ENCODE data around the gene RPSA. TPM values are rescaled to one million over a fixed set of nuclear protein-coding genes. Genes with fewer than 3 reads are reported as not detected.
A peak's percentile ranks its signal among the peaks of the same experiment; 100 is the strongest.

The RPSA gene
- total RNA-seq, 4 donors from 2014 or later, result 637 to 1,292 (median 907) TPM

DNA sequence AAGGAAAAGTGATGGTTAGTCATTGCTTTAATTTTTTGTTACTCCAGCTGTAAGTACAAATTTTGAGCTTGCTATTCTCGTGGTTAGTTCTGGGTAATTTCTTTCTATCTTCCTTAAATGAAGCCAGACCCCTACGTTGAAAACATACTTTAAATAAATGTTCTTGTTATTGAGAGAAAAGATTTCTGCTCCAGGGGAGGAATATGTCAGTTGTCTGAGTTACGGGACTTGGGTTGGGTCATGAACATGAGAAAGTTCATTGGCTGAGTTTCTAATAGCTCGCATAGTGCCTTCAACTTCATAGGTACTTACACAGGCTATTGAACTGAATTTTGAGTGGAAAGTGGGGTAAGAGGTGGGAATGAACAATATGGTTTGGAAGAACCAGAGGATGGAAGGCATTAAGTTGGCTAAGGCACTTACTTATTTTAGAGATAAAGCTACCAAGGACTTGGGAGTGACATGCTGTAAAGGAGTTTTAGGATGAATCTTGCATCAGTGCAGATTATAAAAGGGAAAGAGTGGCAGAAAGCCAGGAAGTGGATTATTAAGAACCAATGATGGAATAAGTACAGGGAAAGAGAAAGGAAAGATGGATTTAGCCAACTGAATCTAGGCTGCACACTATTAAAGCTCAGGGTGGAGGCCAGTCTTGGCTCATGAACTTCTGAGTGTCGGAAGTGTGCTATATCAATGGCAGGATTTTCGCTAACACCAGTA is 1.4 kb downstream of the RPSA start:
- Histone ChIP-seq H3K27me3 (no peaks in the 10 kb centered on the region), H3K27ac (peak overlapping the region in 1 of 4 donors; percentile 88), H3K4me3 (peak overlapping the region in 1 of 2 donors; percentile 79), H3K36me3 (peaks cover 0 to 50% of the 10 kb centered on the region in 2 donors), H3K9me3 (no peaks in the 10 kb centered on the region), H3K4me1 (peaks cover 0 to 48% (median 13%) of the 10 kb centered on the region in 3 donors)
- TF ChIP-seq POLR2A (IDR thresholded peaks at IDR 0.05), result no peak
- TF ChIP-seq EP300 (IDR thresholded peaks at IDR 0.05), result no peak
- TF ChIP-seq, protein P1, sequence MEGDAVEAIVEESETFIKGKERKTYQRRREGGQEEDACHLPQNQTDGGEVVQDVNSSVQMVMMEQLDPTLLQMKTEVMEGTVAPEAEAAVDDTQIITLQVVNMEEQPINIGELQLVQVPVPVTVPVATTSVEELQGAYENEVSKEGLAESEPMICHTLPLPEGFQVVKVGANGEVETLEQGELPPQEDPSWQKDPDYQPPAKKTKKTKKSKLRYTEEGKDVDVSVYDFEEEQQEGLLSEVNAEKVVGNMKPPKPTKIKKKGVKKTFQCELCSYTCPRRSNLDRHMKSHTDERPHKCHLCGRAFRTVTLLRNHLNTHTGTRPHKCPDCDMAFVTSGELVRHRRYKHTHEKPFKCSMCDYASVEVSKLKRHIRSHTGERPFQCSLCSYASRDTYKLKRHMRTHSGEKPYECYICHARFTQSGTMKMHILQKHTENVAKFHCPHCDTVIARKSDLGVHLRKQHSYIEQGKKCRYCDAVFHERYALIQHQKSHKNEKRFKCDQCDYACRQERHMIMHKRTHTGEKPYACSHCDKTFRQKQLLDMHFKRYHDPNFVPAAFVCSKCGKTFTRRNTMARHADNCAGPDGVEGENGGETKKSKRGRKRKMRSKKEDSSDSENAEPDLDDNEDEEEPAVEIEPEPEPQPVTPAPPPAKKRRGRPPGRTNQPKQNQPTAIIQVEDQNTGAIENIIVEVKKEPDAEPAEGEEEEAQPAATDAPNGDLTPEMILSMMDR (IDR thresholded peaks at IDR 0.05), result no peak
- no peak for TF ChIP-seq POLR2AphosphoS5 (IDR thresholded peaks at IDR 0.05)
- ATAC-seq, result no peak
- 66 to 67% methylated on average over 5 to 6 of the region's 6 CpGs for WGBS, 2 donors (ENCODE audit: low coverage in 1 of 2)

DNA sequence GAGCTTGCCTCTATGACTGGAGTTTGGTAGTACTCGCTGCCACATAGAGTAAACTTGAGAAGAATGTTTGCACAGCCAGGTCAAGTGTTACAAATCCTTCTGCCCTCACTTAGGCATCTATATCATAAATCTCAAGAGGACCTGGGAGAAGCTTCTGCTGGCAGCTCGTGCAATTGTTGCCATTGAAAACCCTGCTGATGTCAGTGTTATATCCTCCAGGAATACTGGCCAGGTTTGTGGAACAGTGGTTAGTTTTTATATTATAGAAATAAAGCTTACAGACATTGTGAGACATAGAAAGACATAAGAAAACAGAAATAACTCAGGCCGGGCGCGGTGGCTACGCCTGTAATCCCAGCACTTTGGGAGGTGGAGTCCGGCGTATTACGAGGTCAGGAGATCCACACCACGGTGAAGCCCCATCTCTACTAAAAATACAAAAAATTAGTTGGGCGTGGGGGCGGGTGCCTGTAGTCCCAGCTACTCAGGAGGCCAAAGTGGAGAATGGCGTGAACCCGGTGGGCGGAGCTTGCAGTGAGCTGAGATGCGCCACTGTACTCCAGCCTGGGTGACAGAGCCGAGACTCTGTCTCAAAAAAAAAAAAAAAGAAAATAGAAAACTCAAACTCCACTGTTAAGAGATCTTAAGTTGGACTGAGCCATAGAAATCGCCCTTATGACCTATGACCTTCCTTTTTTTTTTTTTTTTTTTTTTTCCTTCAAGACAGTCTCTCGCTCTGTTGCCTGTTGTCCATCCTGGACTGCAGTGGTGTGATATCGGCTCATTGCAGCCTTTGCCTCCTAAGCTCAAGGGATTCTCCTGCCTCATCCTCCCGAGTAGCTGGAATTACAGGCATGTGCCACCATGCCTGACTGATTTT is 2.2 kb downstream of the RPSA start:
- Histone ChIP-seq H3K36me3 (peaks cover 0 to 58% of the 10 kb centered on the region in 2 donors), H3K27me3 (no peaks in the 10 kb centered on the region), H3K27ac (peak overlapping the region in 1 of 4 donors; percentile 88), H3K4me3 (no peak overlapping the region), H3K4me1 (peaks cover 0 to 48% (median 13%) of the 10 kb centered on the region in 3 donors), H3K9me3 (no peaks in the 10 kb centered on the region)
- TF ChIP-seq, protein P1 (IDR thresholded peaks at IDR 0.05), result no peak
- TF ChIP-seq POLR2AphosphoS5 (IDR thresholded peaks at IDR 0.05) (no peak), POLR2A (IDR thresholded peaks at IDR 0.05) (no peak), EP300 (IDR thresholded peaks at IDR 0.05) (no peak)
- no peak for ATAC-seq
- WGBS, 2 donors (ENCODE audit: low coverage in 1 of 2), result 58 to 75% methylated on average over 7 to 19 of the region's 21 CpGs

DNA sequence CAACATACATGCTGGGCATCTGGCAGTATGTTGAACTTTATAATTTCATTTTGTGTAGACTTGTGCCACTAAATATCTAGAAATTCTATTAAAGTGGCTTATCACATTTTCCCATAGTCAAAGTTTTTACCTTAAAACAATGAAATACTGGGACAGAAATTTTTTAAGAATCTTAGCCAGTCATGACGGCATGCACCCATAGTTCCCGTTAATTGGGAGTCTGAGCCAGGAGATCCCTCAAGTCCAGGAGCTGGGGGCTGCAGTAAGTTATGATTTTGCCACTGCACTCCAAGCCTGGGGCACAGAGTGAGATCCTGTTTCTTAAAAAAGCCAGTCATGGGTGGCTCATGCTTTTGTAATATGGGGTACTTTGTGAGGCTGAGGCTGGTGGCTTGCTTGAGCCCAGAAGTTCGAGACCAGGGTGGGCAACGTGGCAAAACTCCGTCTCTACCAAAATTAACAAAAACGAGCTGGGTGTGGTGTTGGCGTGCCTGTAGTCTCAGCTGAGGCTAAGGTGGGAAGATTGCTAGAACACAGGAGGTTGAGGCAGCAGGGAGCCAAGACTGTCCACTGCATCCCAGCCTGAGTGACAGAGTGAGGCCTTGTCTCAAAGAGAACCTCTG is 3.1 kb downstream of the RPSA start:
- no peak for ATAC-seq
- 64 to 88% methylated on average over 5 of the region's 7 CpGs for WGBS, 2 donors (ENCODE audit: low coverage in 1 of 2)
- H3K4me3 ChIP-seq, result no peak overlapping the region
- peaks cover 0 to 48% (median 13%) of the 10 kb centered on the region in 3 donors for H3K4me1 ChIP-seq
- no peaks in the 10 kb centered on the region for H3K9me3 ChIP-seq
- H3K36me3 ChIP-seq, result peaks cover 0 to 67% of the 10 kb centered on the region in 2 donors
- TF ChIP-seq POLR2AphosphoS5 (IDR thresholded peaks at IDR 0.05), result no peak
- TF ChIP-seq, protein P1 (IDR thresholded peaks at IDR 0.05), result no peak
- no peak for TF ChIP-seq POLR2A (IDR thresholded peaks at IDR 0.05)
- TF ChIP-seq EP300 (IDR thresholded peaks at IDR 0.05), result no peak
- H3K27ac ChIP-seq, result no peak overlapping the region
- no peaks in the 10 kb centered on the region for H3K27me3 ChIP-seq

DNA sequence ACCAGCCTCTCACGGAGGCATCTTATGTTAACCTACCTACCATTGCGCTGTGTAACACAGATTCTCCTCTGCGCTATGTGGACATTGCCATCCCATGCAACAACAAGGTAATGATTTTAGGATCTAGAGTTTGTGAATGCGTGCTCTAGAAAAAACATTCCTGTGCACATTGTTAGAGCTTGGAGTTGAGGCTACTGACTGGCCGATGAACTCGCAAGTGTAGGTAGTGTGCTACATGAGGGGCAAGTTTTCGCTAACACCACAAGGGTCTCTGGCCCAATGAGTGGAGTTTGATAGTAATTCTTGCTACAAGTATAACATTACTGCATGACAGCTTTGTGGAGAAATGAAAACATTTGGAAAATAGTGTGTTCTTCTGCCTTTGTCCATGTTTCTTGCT is 4.4 kb downstream of the RPSA start:
- H3K27ac ChIP-seq, result no peak overlapping the region
- TF ChIP-seq POLR2A (IDR thresholded peaks at IDR 0.05), result no peak
- TF ChIP-seq POLR2AphosphoS5 (IDR thresholded peaks at IDR 0.05), result no peak
- TF ChIP-seq, protein P1 (IDR thresholded peaks at IDR 0.05), result no peak
- no peak for TF ChIP-seq EP300 (IDR thresholded peaks at IDR 0.05)
- no peak overlapping the region for H3K4me3 ChIP-seq
- WGBS, 2 donors (ENCODE audit: low coverage in 1 of 2), result 90% methylated on average over 3 of the region's 7 CpGs; no CpG with 5 or more reads in 1 of the 2 donors
- peaks cover 0 to 45% (median 13%) of the 10 kb centered on the region in 3 donors for H3K4me1 ChIP-seq
- no peaks in the 10 kb centered on the region for H3K9me3 ChIP-seq
- no peak for ATAC-seq
- H3K36me3 ChIP-seq, result peaks cover 0 to 69% of the 10 kb centered on the region in 2 donors
- H3K27me3 ChIP-seq, result no peaks in the 10 kb centered on the region

Data from gastroesophageal sphincter (tissue), 4 donors.